ENCODE results near the gene PHACTR3.

PHACTR3 gene

GRCh38 chr20:59633656-59634251 lies 29.4 kb downstream of the PHACTR3 start:
- no peak overlapping the region for H3K27ac ChIP-seq
- no peak for TF ChIP-seq ZFX (IDR thresholded peaks at IDR 0.05)
- no peak for TF ChIP-seq CTCF (conservative IDR thresholded peaks at IDR 0.05)

GRCh38 chr20:59634435-59635005 lies 30.2 kb downstream of the PHACTR3 start:
- TF ChIP-seq CTCF (conservative IDR thresholded peaks at IDR 0.05) (no peak), ZFX (IDR thresholded peaks at IDR 0.05) (no peak)
- no peak overlapping the region for H3K27ac ChIP-seq

- H3K27ac ChIP-seq = no peak overlapping the region
Observed at GRCh38 chr20:59636766-59637370, 32.5 kb downstream of the PHACTR3 start.

GRCh38 chr20:59640267-59640666 lies 35.9 kb downstream of the PHACTR3 start:
- TF ChIP-seq CTCF (conservative IDR thresholded peaks at IDR 0.05) = no peak
- TF ChIP-seq ZFX (IDR thresholded peaks at IDR 0.05) = no peak
- no peak overlapping the region for H3K27ac ChIP-seq

More at GRCh38 chr20:59636766-59637370, 32.5 kb downstream of the PHACTR3 start:
- TF ChIP-seq CTCF (conservative IDR thresholded peaks at IDR 0.05) = no peak
- TF ChIP-seq ZFX (IDR thresholded peaks at IDR 0.05) = no peak

- H3K27ac ChIP-seq = no peak overlapping the region
- no peak for TF ChIP-seq ZFX (IDR thresholded peaks at IDR 0.05)
- no peak for TF ChIP-seq CTCF (conservative IDR thresholded peaks at IDR 0.05)
Observed at GRCh38 chr20:59643615-59644061, 39.3 kb downstream of the PHACTR3 start.

- H3K27ac ChIP-seq = no peak overlapping the region
- no peak for TF ChIP-seq CTCF (conservative IDR thresholded peaks at IDR 0.05)
Observed at GRCh38 chr20:59644371-59644939, 40.1 kb downstream of the PHACTR3 start.

- H3K27ac ChIP-seq = no peak overlapping the region
- TF ChIP-seq ZFX (IDR thresholded peaks at IDR 0.05) (no peak), CTCF (conservative IDR thresholded peaks at IDR 0.05) (no peak)
Observed at GRCh38 chr20:59645271-59645670, 40.9 kb downstream of the PHACTR3 start.

All from C4-2B (cell line).